Keratinocyte (primary cell): ENCODE results near the gene CLPTM1L.

ENCODE experiments used
- EZH2 ChIP-seq: IDR thresholded peaks from one replicate; pipeline ENCODE4 v1.6.1; 2012; ENCODE audit warnings: inconsistent platforms, mild to moderate bottlenecking, low read length, moderate library complexity
- TF ChIP-seq, protein P1 (sequence below), 3 experiments: IDR thresholded peaks in 1 of 3; conservative IDR thresholded peaks in 1 of 3; optimal IDR thresholded peaks in 1 of 3; 2 replicates in 2 of 3; 3 replicates in 1 of 3; pipeline versions ENCODE3 to v1.5.1; 2011; ENCODE audit warnings: low read length in 3 of 3, mild to moderate bottlenecking in 3 of 3, moderate library complexity in 2 of 3, control low read depth in 1 of 3, inconsistent platforms in 1 of 3; ENCODE audit not compliant: insufficient read depth in 2 of 3; ENCODE audit errors: extremely low read depth in 1 of 3

- TF ChIP-seq, protein P1, sequence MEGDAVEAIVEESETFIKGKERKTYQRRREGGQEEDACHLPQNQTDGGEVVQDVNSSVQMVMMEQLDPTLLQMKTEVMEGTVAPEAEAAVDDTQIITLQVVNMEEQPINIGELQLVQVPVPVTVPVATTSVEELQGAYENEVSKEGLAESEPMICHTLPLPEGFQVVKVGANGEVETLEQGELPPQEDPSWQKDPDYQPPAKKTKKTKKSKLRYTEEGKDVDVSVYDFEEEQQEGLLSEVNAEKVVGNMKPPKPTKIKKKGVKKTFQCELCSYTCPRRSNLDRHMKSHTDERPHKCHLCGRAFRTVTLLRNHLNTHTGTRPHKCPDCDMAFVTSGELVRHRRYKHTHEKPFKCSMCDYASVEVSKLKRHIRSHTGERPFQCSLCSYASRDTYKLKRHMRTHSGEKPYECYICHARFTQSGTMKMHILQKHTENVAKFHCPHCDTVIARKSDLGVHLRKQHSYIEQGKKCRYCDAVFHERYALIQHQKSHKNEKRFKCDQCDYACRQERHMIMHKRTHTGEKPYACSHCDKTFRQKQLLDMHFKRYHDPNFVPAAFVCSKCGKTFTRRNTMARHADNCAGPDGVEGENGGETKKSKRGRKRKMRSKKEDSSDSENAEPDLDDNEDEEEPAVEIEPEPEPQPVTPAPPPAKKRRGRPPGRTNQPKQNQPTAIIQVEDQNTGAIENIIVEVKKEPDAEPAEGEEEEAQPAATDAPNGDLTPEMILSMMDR (optimal IDR thresholded peaks at IDR 0.05 in 1 of 3, IDR thresholded peaks at IDR 0.05 in 1 of 3, conservative IDR thresholded peaks at IDR 0.05 in 1 of 3; ENCODE audit: extremely low read depth in 1 of 3, insufficient read depth in 2 of 3, low read length in 3 of 3): no peak
- TF ChIP-seq EZH2: no peak
Observed at GRCh38 chr5:1351156-1351555, 6.3 kb upstream of the CLPTM1L start.
